Karpas-422 (cell line): Measurements from ENCODE around the gene TXNIP. TPM values are rescaled to one million over a fixed set of nuclear protein-coding genes. Genes with fewer than 3 reads are reported as not detected.

Experiments
- DNase-seq: peaks from one replicate; pipeline ENCODE4 v3.0.0-alpha.2; 2015
- H2AFZ ChIP-seq: fragments of 200-600 bp; sonication (generic); 2 replicates; pipeline ENCODE4 v1.6.1; 2014; ENCODE audit warnings: antibody characterized with exemption, low read length, mixed read lengths
- H3K27ac ChIP-seq: fragments of 200-600 bp; sonication (generic); 2 replicates; pipeline ENCODE4 v1.5.1; 2014; ENCODE audit warnings: mild to moderate bottlenecking, low read length, moderate library complexity
- H3K27me3 ChIP-seq: fragments of 200-600 bp; sonication (generic); 2 replicates; pipeline ENCODE4 v1.6.1; 2014; ENCODE audit warnings: low read length, mixed read lengths
- H3K36me3 ChIP-seq: fragments of 200-600 bp; sonication (generic); 2 replicates; pipeline ENCODE4 v1.6.1; 2014; ENCODE audit warnings: low read length, mixed read lengths; ENCODE audit not compliant: insufficient read depth
- H3K4me1 ChIP-seq: fragments of 200-600 bp; sonication (generic); 2 replicates; pipeline ENCODE4 v1.6.1; 2014; ENCODE audit warnings: mild to moderate bottlenecking, low read length, mixed read lengths
- H3K4me2 ChIP-seq: fragments of 200-600 bp; sonication (generic); 2 replicates; pipeline ENCODE4 v1.6.1; 2014; ENCODE audit warnings: low read length, low read depth, mild to moderate bottlenecking; ENCODE audit not compliant: poor library complexity, severe bottlenecking
- H3K4me3 ChIP-seq: fragments of 200-600 bp; sonication (generic); 2 replicates; pipeline ENCODE4 v1.5.1; 2014; ENCODE audit warnings: mild to moderate bottlenecking, antibody characterized with exemption, low read length, mixed read lengths
- H3K79me2 ChIP-seq: fragments of 200-600 bp; sonication (generic); 2 replicates; pipeline ENCODE4 v1.6.1; 2014; ENCODE audit warnings: mild to moderate bottlenecking, low read length, mixed read lengths
- H3K9ac ChIP-seq: fragments of 200-600 bp; sonication (generic); 2 replicates; pipeline ENCODE4 v1.6.0; 2014; ENCODE audit warnings: low read length
- H3K9me2 ChIP-seq: fragments of 200-600 bp; sonication (generic), shearing (Covaris generic); replicated peaks from 2 replicates; pipeline ENCODE4 v1.6.0; 2014; ENCODE audit warnings: mild to moderate bottlenecking, low read length, moderate library complexity; ENCODE audit not compliant: insufficient read depth
- H3K9me3 ChIP-seq: fragments of 300-700, 200-600 bp; sonication (generic); 2 replicates; pipeline ENCODE4 v1.6.1; 2014; ENCODE audit warnings: low read length, mixed read lengths
- H4K20me1 ChIP-seq: fragments of 200-600 bp; sonication (generic); 2 replicates; pipeline ENCODE4 v1.6.1; 2014; ENCODE audit warnings: mild to moderate bottlenecking, antibody characterized with exemption, low read length, low read depth; ENCODE audit not compliant: insufficient read depth
- total RNA-seq: library from RNA; depleted of rRNA; stranded (reverse); fragments of >200 nt; shearing (Covaris generic); gene quantifications from 2 replicates; pipeline ENCODE4 v1.2.3, GENCODE V29; 2014; ENCODE audit warnings: low replicate concordance

TXNIP gene
- total RNA-seq, 1 experiment from 2014 or later = 269 TPM

DNA sequence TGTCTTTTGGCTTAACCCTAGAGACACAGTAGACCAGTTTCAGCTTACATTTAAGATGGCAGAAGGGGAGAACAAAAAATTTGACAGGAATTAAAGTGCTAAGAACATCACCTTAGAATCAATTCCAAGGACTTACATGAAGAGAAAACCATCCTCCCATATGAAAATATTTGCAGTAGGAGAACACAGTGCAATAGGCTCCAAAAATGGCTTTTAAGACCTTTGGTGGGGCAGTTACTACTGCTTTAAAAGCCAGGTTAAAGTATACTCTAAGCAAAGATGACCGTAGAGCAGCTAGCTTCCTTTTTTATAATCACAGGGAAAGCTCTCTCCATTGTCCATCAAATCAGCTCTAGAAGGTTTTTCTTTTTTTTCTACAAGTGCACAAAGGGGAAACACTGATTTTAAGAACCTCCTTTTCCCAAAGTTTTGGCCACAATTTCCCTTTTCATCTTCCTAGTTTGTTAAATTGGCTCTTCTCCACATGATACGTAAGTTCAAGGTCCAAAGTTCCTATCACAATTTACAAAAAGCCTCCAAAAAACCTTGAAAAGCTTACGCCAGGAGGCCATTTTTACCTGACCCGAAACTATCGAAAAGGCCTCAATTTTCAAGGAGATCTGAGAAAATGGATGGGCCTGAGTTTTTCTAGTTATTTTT, 3.3 kb downstream of the TXNIP start:
- H3K4me2 ChIP-seq = peak overlapping the region; percentile 86
- H3K9me3 ChIP-seq = no peaks in the 10 kb centered on the region
- H3K9me2 ChIP-seq = no peaks in the 10 kb centered on the region
- peak overlapping the region; percentile 91; the same call in 1 of the 2 replicates for H3K9ac ChIP-seq
- DNase-seq = peak; percentile 53
- no peak overlapping the region for H2AFZ ChIP-seq
- peaks cover 34% of the 10 kb centered on the region for H3K36me3 ChIP-seq
- peak overlapping the region; percentile 94 for H3K27ac ChIP-seq
- no peaks in the 10 kb centered on the region for H3K27me3 ChIP-seq
- peaks cover 33% of the 10 kb centered on the region for H4K20me1 ChIP-seq
- H3K4me3 ChIP-seq = peak overlapping the region; percentile 81; the same call in 1 of the 2 replicates
- peaks cover 14% of the 10 kb centered on the region for H3K79me2 ChIP-seq
- H3K4me1 ChIP-seq = peaks cover 46% of the 10 kb centered on the region

DNA sequence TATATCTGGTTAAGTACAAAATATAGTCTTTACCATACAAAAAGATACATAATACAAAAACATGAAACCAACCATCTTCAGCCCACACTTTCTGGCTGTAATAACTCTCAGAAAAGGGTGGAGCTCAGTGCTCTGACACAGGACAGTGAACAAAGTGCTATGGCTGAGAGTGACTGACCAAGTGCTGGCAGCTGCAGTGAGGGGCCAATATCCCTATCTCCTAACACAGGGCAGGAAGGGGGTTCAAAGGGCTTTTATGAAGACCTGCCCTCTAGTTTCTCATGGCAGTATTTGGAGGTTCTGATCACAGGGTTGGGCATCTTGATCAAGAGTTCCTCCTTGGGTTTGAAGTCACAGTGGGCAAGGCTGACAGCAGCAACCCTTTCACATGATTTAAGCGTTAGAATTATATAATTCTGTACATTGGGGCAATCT, 3.9 kb downstream of the TXNIP start:
- H3K79me2 ChIP-seq = peaks cover 14% of the 10 kb centered on the region
- DNase-seq = peak; percentile 74
- peak overlapping the region; percentile 86 for H3K4me2 ChIP-seq
- H3K9me3 ChIP-seq = no peaks in the 10 kb centered on the region
- peak overlapping the region; percentile 91; the same call in 1 of the 2 replicates for H3K9ac ChIP-seq
- H2AFZ ChIP-seq = no peak overlapping the region
- peak overlapping the region; percentile 94 for H3K27ac ChIP-seq
- H3K36me3 ChIP-seq = peaks cover 34% of the 10 kb centered on the region
- H3K4me3 ChIP-seq = no peak overlapping the region; the same call in 1 of the 2 replicates
- H3K9me2 ChIP-seq = no peaks in the 10 kb centered on the region
- H3K27me3 ChIP-seq = no peaks in the 10 kb centered on the region
- H3K4me1 ChIP-seq = peaks cover 40% of the 10 kb centered on the region
- peaks cover 33% of the 10 kb centered on the region for H4K20me1 ChIP-seq

DNA sequence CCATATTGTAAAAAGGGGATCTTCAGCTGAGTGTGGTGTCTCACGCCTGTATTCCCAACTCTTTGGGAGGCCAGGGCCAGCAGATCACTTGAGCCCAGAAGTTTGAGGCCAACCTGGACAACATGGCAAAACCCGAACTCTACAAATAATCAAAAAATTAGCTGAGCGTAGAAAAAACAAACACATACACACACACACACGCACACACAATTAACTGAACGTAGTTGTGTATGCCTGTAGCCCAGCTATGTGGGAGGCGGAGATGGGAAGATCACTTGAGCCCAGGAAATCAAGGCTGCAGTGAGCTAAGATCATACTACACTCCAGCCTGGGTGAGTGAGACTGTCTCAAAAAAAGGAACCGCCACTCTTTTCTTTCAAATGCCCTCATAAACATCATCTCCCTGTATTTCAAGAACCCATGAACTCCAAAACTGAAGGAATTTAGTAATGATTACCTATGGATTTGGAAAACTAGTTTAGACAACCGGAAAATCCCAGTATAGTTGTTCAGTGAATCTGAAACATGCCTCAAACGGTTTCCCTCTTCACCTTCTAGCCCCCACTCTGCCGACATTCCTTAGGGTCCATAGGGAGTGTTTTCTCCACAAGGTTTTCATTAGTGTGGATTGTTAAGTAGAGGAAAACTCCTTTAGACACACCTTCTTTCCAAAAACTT, 4.5 kb downstream of the TXNIP start:
- Histone ChIP-seq H3K27me3 (no peaks in the 10 kb centered on the region), H3K4me3 (no peak overlapping the region), H3K4me2 (no peak overlapping the region), H4K20me1 (peaks cover 33% of the 10 kb centered on the region), H3K27ac (peak overlapping the region; percentile 94), H3K36me3 (peaks cover 34% of the 10 kb centered on the region), H3K4me1 (peaks cover 34% of the 10 kb centered on the region), H3K9me2 (no peaks in the 10 kb centered on the region), H3K9me3 (no peaks in the 10 kb centered on the region), H3K9ac (no peak overlapping the region), H2AFZ (no peak overlapping the region), H3K79me2 (peaks cover 14% of the 10 kb centered on the region)
- DNase-seq = peak; percentile 80

DNA sequence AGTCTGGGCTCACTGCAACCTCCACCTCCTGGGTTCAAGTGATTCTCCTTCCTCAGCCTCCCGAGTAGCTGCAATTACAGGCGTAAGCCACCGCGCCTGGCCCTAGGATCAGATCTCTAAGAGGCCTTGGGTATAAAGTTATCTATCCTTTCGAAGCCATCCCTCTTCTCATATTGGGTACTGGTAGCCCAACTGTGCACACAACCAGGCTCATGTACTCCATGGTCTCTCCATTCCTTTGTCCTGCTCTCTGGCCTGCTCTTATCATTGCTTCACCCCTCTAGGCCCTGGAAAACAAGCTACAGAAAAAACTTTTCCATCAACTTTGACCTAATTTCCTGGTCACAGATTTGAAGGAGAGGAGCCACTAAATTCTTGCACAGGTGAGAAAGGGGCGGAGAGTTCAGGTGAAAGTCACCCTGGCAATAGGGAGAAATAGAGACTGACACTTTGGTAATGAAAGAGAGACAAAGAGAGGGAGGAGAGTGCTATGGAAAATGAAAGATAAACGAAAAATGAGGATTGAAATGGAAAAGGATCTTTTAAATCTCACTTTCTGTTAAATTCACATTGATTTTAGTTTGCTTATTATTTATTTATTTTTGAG, 6.0 kb downstream of the TXNIP start:
- no peak overlapping the region for H2AFZ ChIP-seq
- peaks cover 25% of the 10 kb centered on the region for H4K20me1 ChIP-seq
- no peak overlapping the region for H3K4me3 ChIP-seq
- H3K4me2 ChIP-seq = no peak overlapping the region
- H3K9ac ChIP-seq = no peak overlapping the region
- no peaks in the 10 kb centered on the region for H3K9me3 ChIP-seq
- no peaks in the 10 kb centered on the region for H3K27me3 ChIP-seq
- H3K4me1 ChIP-seq = peaks cover 30% of the 10 kb centered on the region
- H3K9me2 ChIP-seq = no peaks in the 10 kb centered on the region
- DNase-seq = peak; percentile 77
- H3K27ac ChIP-seq = no peak overlapping the region
- H3K79me2 ChIP-seq = peaks cover 5% of the 10 kb centered on the region
- H3K36me3 ChIP-seq = peaks cover 25% of the 10 kb centered on the region

DNA sequence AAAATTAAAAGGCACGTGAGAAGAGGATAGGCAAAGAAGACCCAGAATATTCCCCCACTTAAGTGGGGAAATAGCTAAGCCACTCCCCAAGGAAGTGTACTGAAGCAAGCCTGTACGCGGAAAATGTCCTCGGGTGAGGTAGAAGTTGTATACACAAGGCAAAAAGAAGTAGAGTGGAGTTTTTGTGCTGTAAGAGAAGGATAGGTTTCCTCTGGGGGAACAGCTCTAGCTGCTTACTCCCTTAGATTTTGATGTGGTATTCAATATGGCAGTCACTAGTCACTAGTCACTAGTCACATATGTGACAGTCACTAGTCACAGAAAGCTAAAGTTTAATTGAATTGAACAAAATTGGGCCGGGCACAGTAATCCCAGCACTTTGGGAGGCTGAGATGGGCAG, 7.6 kb downstream of the TXNIP start:
- peaks cover 14% of the 10 kb centered on the region for H3K4me1 ChIP-seq

DNA sequence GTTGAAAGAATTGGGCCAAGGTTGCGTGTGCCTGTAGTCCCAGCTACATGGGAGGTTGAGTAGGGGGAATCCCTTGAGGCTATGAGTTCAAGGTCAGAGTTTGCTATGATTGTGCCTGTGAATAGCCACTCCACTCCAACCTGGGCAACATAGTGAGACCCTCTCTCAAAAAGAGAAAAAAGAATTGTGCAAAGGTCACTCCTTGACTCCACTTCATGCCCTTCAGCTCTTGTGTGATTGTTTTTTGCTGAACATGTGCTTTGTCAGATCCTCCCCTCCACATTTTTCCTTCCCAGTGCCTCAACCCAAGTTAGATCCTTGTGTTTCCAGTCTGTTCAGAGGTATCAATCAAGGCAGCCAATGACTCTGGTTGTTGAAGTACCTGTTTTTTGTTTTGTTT, 8.5 kb downstream of the TXNIP start:
- Histone ChIP-seq H3K9ac (no peak overlapping the region), H3K27ac (no peak overlapping the region), H3K9me3 (no peaks in the 10 kb centered on the region), H3K4me1 (peaks cover 9% of the 10 kb centered on the region), H3K4me3 (no peak overlapping the region), H3K4me2 (no peak overlapping the region), H3K36me3 (peaks cover 1% of the 10 kb centered on the region; the same call in 1 of the 2 replicates), H3K9me2 (no peaks in the 10 kb centered on the region), H2AFZ (no peak overlapping the region), H3K27me3 (no peaks in the 10 kb centered on the region), H3K79me2 (no peaks in the 10 kb centered on the region), H4K20me1 (peaks cover 3% of the 10 kb centered on the region)
- DNase-seq = no peak

More for the DNA sequence above, 7.6 kb downstream of the TXNIP start:
- H3K79me2 ChIP-seq = no peaks in the 10 kb centered on the region
- H3K9me3 ChIP-seq = no peaks in the 10 kb centered on the region
- H3K27me3 ChIP-seq = no peaks in the 10 kb centered on the region
- peaks cover 9% of the 10 kb centered on the region for H4K20me1 ChIP-seq
- no peak overlapping the region for H3K4me3 ChIP-seq
- H2AFZ ChIP-seq = no peak overlapping the region
- peaks cover 10% of the 10 kb centered on the region for H3K36me3 ChIP-seq
- H3K9me2 ChIP-seq = no peaks in the 10 kb centered on the region
- H3K9ac ChIP-seq = no peak overlapping the region
- no peak overlapping the region for H3K4me2 ChIP-seq
- no peak overlapping the region for H3K27ac ChIP-seq
- DNase-seq = peak; percentile 46

DNA sequence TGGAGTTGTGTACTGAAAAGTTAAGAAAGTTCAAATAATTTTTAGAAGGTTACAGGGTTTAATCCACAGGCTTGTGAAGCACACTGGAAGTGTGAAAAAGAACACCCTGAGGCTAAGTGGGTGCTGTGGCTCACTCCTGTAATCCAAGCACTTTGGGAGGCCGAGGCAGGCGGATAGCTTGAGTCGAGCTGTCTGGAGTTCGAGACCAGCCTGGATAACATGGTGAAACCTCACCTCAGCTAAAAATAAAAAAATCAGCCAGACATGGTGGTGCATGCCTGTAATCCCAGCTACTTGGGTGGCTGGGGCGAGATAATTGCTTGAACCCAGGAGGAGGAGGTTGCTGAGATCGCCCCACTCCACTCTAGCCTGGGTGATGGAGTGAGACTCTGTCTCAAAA, 9.8 kb downstream of the TXNIP start:
- Histone ChIP-seq H3K4me1 (peaks cover 10% of the 10 kb centered on the region), H3K4me2 (no peak overlapping the region), H2AFZ (no peak overlapping the region)

More for the DNA sequence above, 9.8 kb downstream of the TXNIP start:
- no peaks in the 10 kb centered on the region for H3K9me3 ChIP-seq
- H3K4me3 ChIP-seq = no peak overlapping the region
- H3K27me3 ChIP-seq = no peaks in the 10 kb centered on the region
- no peak overlapping the region for H3K9ac ChIP-seq
- H3K27ac ChIP-seq = no peak overlapping the region
- H3K79me2 ChIP-seq = no peaks in the 10 kb centered on the region
- DNase-seq = no peak
- no peaks in the 10 kb centered on the region for H3K36me3 ChIP-seq
- H4K20me1 ChIP-seq = no peaks in the 10 kb centered on the region
- H3K9me2 ChIP-seq = no peaks in the 10 kb centered on the region
